OCI-LY7 (cell line): ENCODE measurements around the gene CLEC18C. TPM values are rescaled to one million over a fixed set of nuclear protein-coding genes. Genes with fewer than 3 reads are reported as not detected.
"Not testable (repeated sequence)": the region's sequence is repeated elsewhere in the genome, so short reads cannot be mapped to it uniquely, and the experiment has no call there.

ENCODE experiments used
- Bru-seq: library from RNA; stranded (reverse); fragments of 400-500 nt; gene quantifications from one replicate; lab custom pipeline; 2021; lab: Mats Ljungman, UMichigan
- BruChase-seq, 2 experiments: library from RNA; stranded (reverse); fragments of 400-500 nt; gene quantifications; one replicate each; lab custom pipeline; 2021; lab: Mats Ljungman, UMichigan
- BruUV-seq: library from RNA; stranded (reverse); fragments of 400-500 nt; replicated peaks from 2 replicates; lab custom pipeline; 2021; lab: Mats Ljungman, UMichigan
- CTCF ChIA-PET: fragments of 300-600 bp; sonication (Branson Sonifier 250); formaldehyde crosslinking; loops from one replicate; lab custom pipeline; 2022; ENCODE audit warnings: antibody characterized with exemption; ENCODE audit not compliant: unreplicated experiment; lab: Charles Lee
- POLR2A ChIA-PET: fragments of 300-600 bp; sonication (Branson Sonifier 250); formaldehyde crosslinking; loops from one replicate; lab custom pipeline; 2022; ENCODE audit warnings: antibody characterized with exemption; lab: Charles Lee
- DNase-seq: peaks from one replicate; pipeline ENCODE4 v3.0.0-alpha.2; 2015; ENCODE audit warnings: low spot score
- H2AFZ ChIP-seq: fragments of 200-600 bp; sonication (generic), shearing (Covaris generic); 2 replicates; pipeline ENCODE4 v1.6.1; 2014; ENCODE audit warnings: mild to moderate bottlenecking, antibody characterized with exemption, low read length, moderate library complexity
- H3K27ac ChIP-seq: fragments of 200-600 bp; sonication (generic); 2 replicates; pipeline ENCODE4 v1.5.1; 2014; ENCODE audit warnings: mixed run types, low read depth, mild to moderate bottlenecking, moderate library complexity, low read length, inconsistent platforms; ENCODE audit not compliant: poor library complexity, severe bottlenecking
- H3K36me3 ChIP-seq: fragments of 200-600 bp; sonication (generic); 2 replicates; pipeline ENCODE4 v1.6.1; 2014; ENCODE audit warnings: mild to moderate bottlenecking, antibody characterized with exemption, low read length, moderate library complexity, mixed read lengths; ENCODE audit not compliant: insufficient read depth
- H3K4me1 ChIP-seq: fragments of 200-600 bp; sonication (generic); 2 replicates; pipeline ENCODE4 v1.5.1; 2014; ENCODE audit warnings: mild to moderate bottlenecking, low read length; ENCODE audit not compliant: insufficient read depth, poor library complexity, severe bottlenecking
- H3K4me2 ChIP-seq: fragments of 200-600 bp; sonication (generic); 2 replicates; pipeline ENCODE4 v1.6.1; 2014; ENCODE audit warnings: mild to moderate bottlenecking, low read length
- H3K4me3 ChIP-seq: fragments of 200-600 bp; sonication (generic); 2 replicates; pipeline ENCODE4 v1.5.1; 2014; ENCODE audit warnings: mild to moderate bottlenecking, low read depth, low read length; ENCODE audit not compliant: poor library complexity, severe bottlenecking
- H3K79me2 ChIP-seq: fragments of 200-600 bp; sonication (generic); 2 replicates; pipeline ENCODE4 v1.6.1; 2016; ENCODE audit warnings: low read depth, mild to moderate bottlenecking, low read length, moderate library complexity, mixed read lengths; ENCODE audit not compliant: insufficient read depth
- H3K9me2 ChIP-seq: fragments of 200-600 bp; sonication (generic); 2 replicates; pipeline ENCODE4 v1.6.1; 2016; ENCODE audit warnings: mild to moderate bottlenecking, low read length, mixed read lengths; ENCODE audit not compliant: insufficient read depth
- H3K9me3 ChIP-seq: fragments of 200-600 bp; sonication (generic); 2 replicates; pipeline ENCODE4 v1.6.1; 2014; ENCODE audit warnings: mild to moderate bottlenecking, mixed run types, low read length, mixed read lengths
- H4K20me1 ChIP-seq: fragments of 200-600 bp; sonication (generic); 2 replicates; pipeline ENCODE4 v1.6.1; 2014; ENCODE audit warnings: mild to moderate bottlenecking, antibody characterized with exemption, low read length, moderate library complexity, mixed read lengths; ENCODE audit not compliant: insufficient read depth
- intact Hi-C: fragments of 100-400 bp; cut with micrococcal nuclease; formaldehyde crosslinking; loops from one replicate; pipeline ENCODE4 v1.10.0; 2022; ENCODE audit not compliant: unreplicated experiment
- long read RNA-seq: library from polyadenylated mRNA; stranded (forward); transcript quantifications from one replicate; pipeline ENCODE4 v2.0.0, GENCODE V29; 2022
- total RNA-seq, 2 experiments: library from RNA; depleted of rRNA in 1 of 2; stranded (reverse); fragments of >200 nt in 1 of 2; shearing (Covaris generic) in 1 of 2; gene quantifications; 2 replicates each; pipeline ENCODE4 v1.2.3, GENCODE V29; 2014 to 2022

CLEC18C gene
- total RNA-seq (2014; rRNA removed; shearing (Covaris generic)) (0.05 TPM in 1 of 2 replicates, not detected in the other), total RNA-seq (2022) (not detected in 2 replicates), Bru-seq, nascent RNA (percentile 12 among the genes with signal in this experiment), BruChase-seq, experiment 1, labeled RNA remaining after a 6-hour chase (not detected), BruChase-seq, experiment 2, labeled RNA remaining after a 2-hour chase (percentile 15 among the genes with signal in this experiment)
- long read RNA-seq: 0 reads

DNA sequence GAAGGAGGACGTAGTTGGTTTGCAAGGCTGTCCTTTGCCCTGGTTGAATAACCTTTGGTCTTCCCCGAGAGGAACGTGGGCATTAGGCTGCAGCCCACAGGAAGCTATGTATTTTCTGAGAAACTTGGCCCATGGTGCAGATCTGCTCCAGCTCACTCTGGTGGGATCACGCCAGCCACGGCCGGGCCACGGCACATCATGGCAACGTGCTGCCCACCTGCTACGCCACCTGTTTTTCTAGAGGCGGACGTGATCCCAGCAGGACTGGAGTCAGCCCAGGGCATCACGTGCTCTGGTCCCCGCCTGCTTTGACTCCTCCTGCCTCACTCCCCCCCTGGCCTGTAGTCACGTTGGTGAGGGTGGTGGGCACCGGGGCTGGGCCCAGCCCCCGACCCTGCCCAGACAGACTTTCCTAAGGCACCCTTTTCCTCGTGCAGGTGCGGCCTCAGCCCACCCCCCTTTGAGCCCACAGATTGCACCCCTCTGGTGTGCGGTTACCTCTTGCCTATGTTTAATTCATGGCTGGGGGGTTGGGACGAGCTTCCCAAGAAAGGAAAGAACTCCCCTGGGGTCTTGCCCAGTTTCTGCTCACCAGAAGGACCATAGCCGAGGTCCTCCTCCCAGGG lies at the start of gene CLEC18C:
TSS of gene CLEC18C (plus strand) at position 576 of the 626 bp plus-strand sequence. CDS start 492 bp downstream, outside the sequence.
- BruUV-seq, H3K9me2 ChIP-seq, DNase-seq, H3K4me2 ChIP-seq, intact Hi-C loops, H3K27ac ChIP-seq, CTCF ChIA-PET, POLR2A ChIA-PET, H4K20me1 ChIP-seq, H3K4me3 ChIP-seq, H3K9me3 ChIP-seq, H3K36me3 ChIP-seq, H2AFZ ChIP-seq, H3K4me1 ChIP-seq, H3K79me2 ChIP-seq: not testable (repeated sequence)

DNA sequence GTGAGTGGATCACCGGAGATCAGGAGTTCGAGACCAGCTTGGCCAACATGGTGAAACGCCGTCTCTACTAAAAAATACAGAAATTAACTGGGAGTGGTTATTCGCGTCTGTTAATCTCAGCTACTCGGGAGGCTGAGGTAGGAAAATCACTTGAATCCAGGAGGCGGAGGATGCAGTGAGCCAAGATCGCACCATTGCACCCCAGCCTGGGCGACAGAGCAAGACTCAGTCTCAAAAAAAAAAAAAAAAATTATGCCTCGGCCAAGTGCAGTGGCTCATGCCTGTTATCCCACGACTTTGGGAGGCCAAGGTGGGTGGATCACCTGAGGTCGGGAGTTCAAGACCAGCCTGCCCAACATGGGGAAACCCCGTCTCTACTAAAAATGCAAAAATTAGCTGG lies 49.8 kb upstream of the CLEC18C start:
- H3K4me2 ChIP-seq, H2AFZ ChIP-seq, intact Hi-C loops, CTCF ChIA-PET, H3K4me1 ChIP-seq, H3K79me2 ChIP-seq, H3K9me3 ChIP-seq, H3K27ac ChIP-seq, H3K9me2 ChIP-seq, H4K20me1 ChIP-seq, DNase-seq, BruUV-seq, H3K4me3 ChIP-seq: not testable (repeated sequence)
- peaks cover 53% of the 10 kb centered on the region for H3K36me3 ChIP-seq
- POLR2A ChIA-PET: interaction anchor here (0.6 kb wide), 1 partner anchor 699 kb away, joined by 5 read pairs; no protein-coding TSS in a partner anchor

- BruUV-seq, POLR2A ChIA-PET, intact Hi-C loops, H3K9me2 ChIP-seq, H4K20me1 ChIP-seq, CTCF ChIA-PET, H2AFZ ChIP-seq, H3K27ac ChIP-seq, H3K4me1 ChIP-seq, DNase-seq, H3K9me3 ChIP-seq, H3K79me2 ChIP-seq, H3K4me3 ChIP-seq, H3K4me2 ChIP-seq: not testable (repeated sequence)
- peaks cover 67% of the 10 kb centered on the region for H3K36me3 ChIP-seq
These were observed 47.4 kb upstream of the CLEC18C start for GRCh38 chr16:70126226-70126625.

- intact Hi-C loops, POLR2A ChIA-PET, H3K4me3 ChIP-seq, H3K27ac ChIP-seq, H3K79me2 ChIP-seq, DNase-seq, H2AFZ ChIP-seq, CTCF ChIA-PET, H4K20me1 ChIP-seq, BruUV-seq, H3K4me2 ChIP-seq, H3K4me1 ChIP-seq, H3K9me3 ChIP-seq, H3K9me2 ChIP-seq: not testable (repeated sequence)
- peaks cover 70% of the 10 kb centered on the region for H3K36me3 ChIP-seq
These were observed 45.9 kb upstream of the CLEC18C start for GRCh38 chr16:70127706-70128105.

DNA sequence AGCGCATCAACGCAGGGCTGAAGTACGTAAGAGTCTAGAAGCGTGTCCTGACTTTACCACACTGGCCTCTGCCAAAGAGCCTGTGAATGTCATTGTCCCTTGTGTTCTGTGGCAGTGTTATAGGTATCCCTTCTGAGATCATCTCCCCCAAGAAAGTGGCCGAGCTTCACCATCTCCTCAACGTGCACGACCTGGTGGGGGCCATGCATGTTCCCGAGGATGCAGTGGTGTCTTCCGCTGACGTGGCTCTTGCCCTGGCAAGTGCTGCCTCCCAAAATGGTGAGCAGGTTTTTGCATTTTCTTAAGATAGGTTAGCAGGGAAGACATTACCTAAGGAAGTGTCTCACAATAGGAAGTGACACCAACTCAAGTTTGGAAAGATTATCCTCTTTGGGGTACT lies 44.7 kb upstream of the CLEC18C start:
- H3K36me3 ChIP-seq: peaks cover 69% of the 10 kb centered on the region
- DNase-seq, H3K27ac ChIP-seq, intact Hi-C loops, BruUV-seq, POLR2A ChIA-PET, H4K20me1 ChIP-seq, H3K9me3 ChIP-seq, H3K9me2 ChIP-seq, H3K4me2 ChIP-seq, H3K4me3 ChIP-seq, H3K79me2 ChIP-seq, H2AFZ ChIP-seq, H3K4me1 ChIP-seq, CTCF ChIA-PET: not testable (repeated sequence)

DNA sequence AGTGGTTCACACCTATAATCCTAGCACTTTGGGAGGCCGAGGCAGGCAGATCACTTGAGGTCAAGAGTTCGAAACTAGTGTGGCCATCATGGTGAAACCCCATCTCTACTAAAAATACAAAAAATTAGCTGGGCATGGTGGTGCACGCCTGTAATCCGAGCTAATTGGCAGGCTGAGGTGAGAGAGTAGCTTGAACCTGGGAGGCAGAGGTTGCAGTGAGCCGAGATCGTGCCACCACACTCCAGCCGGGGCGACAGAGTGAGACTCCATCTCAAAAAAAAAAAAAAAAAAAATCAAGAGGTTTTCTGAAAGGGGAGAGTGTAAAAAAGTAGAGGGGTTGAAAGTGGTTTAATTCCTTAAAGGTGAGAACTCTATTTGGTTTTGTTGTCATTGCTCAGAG lies 37.8 kb upstream of the CLEC18C start:
- H4K20me1 ChIP-seq, H3K4me2 ChIP-seq, CTCF ChIA-PET, BruUV-seq, intact Hi-C loops, DNase-seq, H3K9me2 ChIP-seq, H3K4me1 ChIP-seq, H3K79me2 ChIP-seq, H3K9me3 ChIP-seq, H3K27ac ChIP-seq, H3K4me3 ChIP-seq, H2AFZ ChIP-seq: not testable (repeated sequence)
- POLR2A ChIA-PET: interaction anchor here (0.7 kb wide), 1 partner anchor 189 kb away, joined by 3 read pairs; no protein-coding TSS in a partner anchor
- peaks cover 74% of the 10 kb centered on the region for H3K36me3 ChIP-seq
